Measurements from ENCODE around the gene PRAF2.

PRAF2 gene

DNA sequence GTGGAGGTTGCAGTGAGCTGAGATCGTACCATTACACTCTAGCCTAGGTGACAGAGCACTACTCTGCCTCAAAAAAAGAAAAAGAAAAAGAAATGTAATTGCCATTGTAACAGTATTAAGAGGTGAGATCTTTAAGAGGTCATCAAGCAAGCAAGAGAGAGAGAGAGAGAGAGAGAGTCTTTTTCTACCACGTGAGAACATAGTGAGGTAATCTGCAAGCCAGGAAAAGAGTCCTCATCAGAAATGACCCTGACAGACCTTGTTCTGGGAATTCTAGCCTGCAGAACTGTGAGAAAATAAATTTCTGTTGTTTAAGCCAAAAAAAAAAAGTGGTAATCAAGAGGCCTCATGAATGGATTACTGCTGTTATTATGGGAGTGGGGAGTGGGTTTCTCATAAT lies 34.8 kb upstream of the PRAF2 start:
- H3K4me1 ChIP-seq (ENCODE audit: low read length): no peaks in the 10 kb centered on the region
- no peaks in the 10 kb centered on the region for H3K27me3 ChIP-seq (ENCODE audit: low read depth, low read length)
- no peak for TF ChIP-seq EZH2phosphoT487 (IDR thresholded peaks at IDR 0.05; ENCODE audit: low read depth)
- TF ChIP-seq, protein P1, sequence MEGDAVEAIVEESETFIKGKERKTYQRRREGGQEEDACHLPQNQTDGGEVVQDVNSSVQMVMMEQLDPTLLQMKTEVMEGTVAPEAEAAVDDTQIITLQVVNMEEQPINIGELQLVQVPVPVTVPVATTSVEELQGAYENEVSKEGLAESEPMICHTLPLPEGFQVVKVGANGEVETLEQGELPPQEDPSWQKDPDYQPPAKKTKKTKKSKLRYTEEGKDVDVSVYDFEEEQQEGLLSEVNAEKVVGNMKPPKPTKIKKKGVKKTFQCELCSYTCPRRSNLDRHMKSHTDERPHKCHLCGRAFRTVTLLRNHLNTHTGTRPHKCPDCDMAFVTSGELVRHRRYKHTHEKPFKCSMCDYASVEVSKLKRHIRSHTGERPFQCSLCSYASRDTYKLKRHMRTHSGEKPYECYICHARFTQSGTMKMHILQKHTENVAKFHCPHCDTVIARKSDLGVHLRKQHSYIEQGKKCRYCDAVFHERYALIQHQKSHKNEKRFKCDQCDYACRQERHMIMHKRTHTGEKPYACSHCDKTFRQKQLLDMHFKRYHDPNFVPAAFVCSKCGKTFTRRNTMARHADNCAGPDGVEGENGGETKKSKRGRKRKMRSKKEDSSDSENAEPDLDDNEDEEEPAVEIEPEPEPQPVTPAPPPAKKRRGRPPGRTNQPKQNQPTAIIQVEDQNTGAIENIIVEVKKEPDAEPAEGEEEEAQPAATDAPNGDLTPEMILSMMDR (IDR thresholded peaks at IDR 0.05; ENCODE audit: low read depth, low read length): no peak
- no peaks in the 10 kb centered on the region for H3K79me2 ChIP-seq (ENCODE audit: low read length)
- H3K27ac ChIP-seq (ENCODE audit: low read length): no peak overlapping the region
- no peak overlapping the region for H2AFZ ChIP-seq (ENCODE audit: low read depth, low read length)
- no peaks in the 10 kb centered on the region for H3K9me3 ChIP-seq (ENCODE audit: insufficient read depth, low read length)
- no peak overlapping the region for H3K4me2 ChIP-seq (ENCODE audit: low read length)
- no peak overlapping the region for H3K9ac ChIP-seq (ENCODE audit: low read length)
- no peaks in the 10 kb centered on the region for H4K20me1 ChIP-seq (ENCODE audit: insufficient read depth, low read length)
- H3K36me3 ChIP-seq (replicated peaks; ENCODE audit: low read depth, low read length): peaks cover 8% of the 10 kb centered on the region
- H3K4me3 ChIP-seq (ENCODE audit: low read length): no peak overlapping the region

DNA sequence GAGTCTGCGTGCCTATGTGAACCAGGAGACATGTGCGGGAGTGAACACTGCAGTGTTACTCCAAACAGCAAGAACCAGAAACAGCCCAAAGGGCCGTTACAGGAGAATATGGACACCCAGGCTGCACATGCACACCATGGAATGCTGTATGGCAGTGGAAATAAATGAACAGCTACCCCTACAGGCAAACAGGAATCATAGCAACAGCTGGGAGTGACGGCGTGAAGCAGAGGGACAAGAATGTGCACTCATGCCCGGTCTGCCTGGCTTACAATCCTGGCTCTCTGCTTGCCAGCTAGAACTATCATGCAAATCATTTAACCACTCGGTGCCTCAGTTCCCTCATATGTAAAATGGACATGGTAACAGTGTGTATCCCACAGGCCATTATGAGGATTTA lies 33.1 kb upstream of the PRAF2 start:
- H2AFZ ChIP-seq (ENCODE audit: low read depth, low read length): no peak overlapping the region
- no peaks in the 10 kb centered on the region for H3K9me3 ChIP-seq (ENCODE audit: insufficient read depth, low read length)
- no peak overlapping the region for H3K4me2 ChIP-seq (ENCODE audit: low read length)
- no peaks in the 10 kb centered on the region for H3K27me3 ChIP-seq (ENCODE audit: low read depth, low read length)
- H3K27ac ChIP-seq (ENCODE audit: low read length): no peak overlapping the region
- no peaks in the 10 kb centered on the region for H4K20me1 ChIP-seq (ENCODE audit: insufficient read depth, low read length)
- peaks cover under 1% of the 10 kb centered on the region; the same call in 1 of the 2 replicates for H3K4me1 ChIP-seq (ENCODE audit: low read length)
- H3K36me3 ChIP-seq (replicated peaks; ENCODE audit: low read depth, low read length): peaks cover 8% of the 10 kb centered on the region
- TF ChIP-seq EZH2phosphoT487 (IDR thresholded peaks at IDR 0.05; ENCODE audit: low read depth): no peak
- TF ChIP-seq, protein P1 (IDR thresholded peaks at IDR 0.05; ENCODE audit: low read depth, low read length): peak; percentile 34; the same call in 1 of the 2 replicates
- no peaks in the 10 kb centered on the region for H3K79me2 ChIP-seq (ENCODE audit: low read length)
- no peak overlapping the region for H3K9ac ChIP-seq (ENCODE audit: low read length)
- H3K4me3 ChIP-seq (ENCODE audit: low read length): no peak overlapping the region

DNA sequence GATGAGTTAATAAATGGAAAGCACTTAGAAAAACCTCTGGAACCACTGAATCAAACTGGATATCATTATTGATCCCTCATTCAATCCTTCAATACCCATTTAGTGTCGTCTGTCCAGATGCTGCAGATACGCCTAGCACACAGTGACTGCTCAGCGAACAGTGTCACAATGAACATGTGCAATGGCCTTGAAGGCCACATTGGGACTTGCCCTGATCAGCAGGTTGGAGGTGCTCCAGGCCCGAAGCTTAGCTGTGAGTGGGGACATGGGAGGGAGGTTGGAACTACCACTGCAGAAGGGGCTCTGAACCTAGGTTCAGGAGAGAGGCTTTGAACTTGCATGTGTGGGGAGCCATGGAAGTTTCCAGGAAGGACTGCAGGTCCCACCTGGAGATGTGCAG lies 32.5 kb upstream of the PRAF2 start:
- TF ChIP-seq, protein P1 (IDR thresholded peaks at IDR 0.05; ENCODE audit: low read depth, low read length): no peak
- TF ChIP-seq EZH2phosphoT487 (IDR thresholded peaks at IDR 0.05; ENCODE audit: low read depth): no peak
- H3K4me3 ChIP-seq (ENCODE audit: low read length): no peak overlapping the region
- no peaks in the 10 kb centered on the region for H3K79me2 ChIP-seq (ENCODE audit: low read length)
- H3K27me3 ChIP-seq (ENCODE audit: low read depth, low read length): no peaks in the 10 kb centered on the region
- H3K27ac ChIP-seq (ENCODE audit: low read length): no peak overlapping the region
- H3K36me3 ChIP-seq (replicated peaks; ENCODE audit: low read depth, low read length): peaks cover 8% of the 10 kb centered on the region
- H3K9ac ChIP-seq (ENCODE audit: low read length): no peak overlapping the region
- H3K4me2 ChIP-seq (ENCODE audit: low read length): no peak overlapping the region
- H3K4me1 ChIP-seq (ENCODE audit: low read length): peaks cover 3% of the 10 kb centered on the region; the same call in 1 of the 2 replicates
- H3K9me3 ChIP-seq (ENCODE audit: insufficient read depth, low read length): no peaks in the 10 kb centered on the region
- H2AFZ ChIP-seq (ENCODE audit: low read depth, low read length): no peak overlapping the region
- H4K20me1 ChIP-seq (ENCODE audit: insufficient read depth, low read length): no peaks in the 10 kb centered on the region

DNA sequence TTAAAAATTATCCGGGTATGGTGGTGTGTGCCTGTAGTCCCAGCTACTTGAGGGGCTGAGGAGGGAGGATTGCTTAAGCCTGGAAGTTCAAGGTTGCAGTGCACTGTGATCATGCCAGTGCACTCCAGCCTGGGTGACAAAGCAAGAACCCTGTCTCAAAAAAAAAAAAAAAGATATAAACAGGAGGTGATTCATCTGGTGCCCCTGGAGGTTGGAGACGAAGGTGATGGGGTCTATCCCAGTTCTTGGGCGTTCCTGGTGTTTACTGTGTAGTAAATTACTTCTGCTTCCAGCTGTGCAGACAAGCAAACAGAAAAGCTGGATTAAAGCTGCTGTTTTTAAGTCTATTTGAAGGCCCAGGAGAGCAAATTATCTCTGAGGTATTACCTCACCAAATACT lies 29.8 kb upstream of the PRAF2 start:
- Histone ChIP-seq H3K9ac (ENCODE audit: low read length) (no peak overlapping the region), H3K4me3 (ENCODE audit: low read length) (no peak overlapping the region), H2AFZ (ENCODE audit: low read depth, low read length) (no peak overlapping the region), H3K27ac (ENCODE audit: low read length) (no peak overlapping the region), H3K27me3 (ENCODE audit: low read depth, low read length) (no peaks in the 10 kb centered on the region), H4K20me1 (ENCODE audit: insufficient read depth, low read length) (no peaks in the 10 kb centered on the region), H3K36me3 (replicated peaks; ENCODE audit: low read depth, low read length) (no peaks in the 10 kb centered on the region), H3K4me2 (ENCODE audit: low read length) (no peak overlapping the region), H3K79me2 (ENCODE audit: low read length) (peaks cover 6% of the 10 kb centered on the region), H3K4me1 (ENCODE audit: low read length) (peaks cover 3% of the 10 kb centered on the region; the same call in 1 of the 2 replicates), H3K9me3 (ENCODE audit: insufficient read depth, low read length) (no peaks in the 10 kb centered on the region)
- no peak for TF ChIP-seq EZH2phosphoT487 (IDR thresholded peaks at IDR 0.05; ENCODE audit: low read depth)
- TF ChIP-seq, protein P1 (IDR thresholded peaks at IDR 0.05; ENCODE audit: low read depth, low read length): no peak

Data from OCI-LY3 (cell line).